HG03039 (cell line): ENCODE measurements around the gene TSPAN11.

Experiments used
- ATAC-seq: cut with Tn5 transposase; IDR thresholded peaks from one replicate; pipeline ENCODE4 v1.9.1; 2021; ENCODE audit warnings: mild to moderate bottlenecking, moderate library complexity; ENCODE audit not compliant: unreplicated experiment

Gene TSPAN11

GRCh38 chr12:30959110-30959710 lies 32.7 kb downstream of the TSPAN11 start:
- no peak for ATAC-seq

GRCh38 chr12:30959778-30960177 lies 33.2 kb downstream of the TSPAN11 start:
- ATAC-seq: no peak

- ATAC-seq: no peak
These were observed 34.5 kb downstream of the TSPAN11 start for GRCh38 chr12:30961030-30961429.

GRCh38 chr12:30962047-30962446 lies 35.5 kb downstream of the TSPAN11 start:
- no peak for ATAC-seq

GRCh38 chr12:30963709-30964564 lies 37.4 kb downstream of the TSPAN11 start:
- ATAC-seq: no peak

- no peak for ATAC-seq
These were observed 38.5 kb downstream of the TSPAN11 start for GRCh38 chr12:30964896-30965612.

- no peak for ATAC-seq
These were observed 39.1 kb downstream of the TSPAN11 start for GRCh38 chr12:30965613-30965985.

- no peak for ATAC-seq
These were observed 40.5 kb downstream of the TSPAN11 start for GRCh38 chr12:30967026-30967425.

GRCh38 chr12:30968211-30968610 lies 41.7 kb downstream of the TSPAN11 start:
- no peak for ATAC-seq

- no peak for ATAC-seq
These were observed 42.5 kb downstream of the TSPAN11 start for GRCh38 chr12:30969006-30969405.

GRCh38 chr12:30969606-30970395 lies 43.3 kb downstream of the TSPAN11 start:
- no peak for ATAC-seq

GRCh38 chr12:30970559-30971197 lies 44.1 kb downstream of the TSPAN11 start:
- no peak for ATAC-seq

- ATAC-seq: no peak
These were observed 45.5 kb downstream of the TSPAN11 start for GRCh38 chr12:30972035-30972434.

- no peak for ATAC-seq
These were observed 46.6 kb downstream of the TSPAN11 start for GRCh38 chr12:30973175-30973574.

GRCh38 chr12:30973830-30974229 lies 47.3 kb downstream of the TSPAN11 start:
- no peak for ATAC-seq

- no peak for ATAC-seq
These were observed 48.4 kb downstream of the TSPAN11 start for GRCh38 chr12:30974746-30975500.

- no peak for ATAC-seq
These were observed 49.0 kb downstream of the TSPAN11 start for GRCh38 chr12:30975581-30975980.

GRCh38 chr12:30976206-30976605 lies 49.7 kb downstream of the TSPAN11 start:
- no peak for ATAC-seq

GRCh38 chr12:30977124-30977523 lies 50.6 kb downstream of the TSPAN11 start:
- ATAC-seq: no peak
